Left renal cortex interstitium (tissue), 4 donors: ENCODE data around the gene VPS18. TPM values are rescaled to one million over a fixed set of nuclear protein-coding genes. Genes with fewer than 3 reads are reported as not detected.
A peak's percentile ranks its signal among the peaks of the same experiment; 100 is the strongest.

Source experiments
- DNase-seq, 4 donors: peaks; one replicate each; pipeline ENCODE4 v3.0.0-alpha.2; 2013; ENCODE audit warnings: low read depth in 4 of 4, low spot score in 2 of 4, missing footprints in 1 of 4
- polyA plus RNA-seq, 4 donors: library from polyadenylated mRNA; unstranded; fragments of 120-200 nt; gene quantifications; one replicate each; pipeline ENCODE4 v1.2.1, GENCODE V29; 2013; ENCODE audit not compliant: insufficient read length in 4 of 4

VPS18 gene
- polyA plus RNA-seq, 4 donors = 16.8 to 19.9 (median 18.7) TPM

DNA sequence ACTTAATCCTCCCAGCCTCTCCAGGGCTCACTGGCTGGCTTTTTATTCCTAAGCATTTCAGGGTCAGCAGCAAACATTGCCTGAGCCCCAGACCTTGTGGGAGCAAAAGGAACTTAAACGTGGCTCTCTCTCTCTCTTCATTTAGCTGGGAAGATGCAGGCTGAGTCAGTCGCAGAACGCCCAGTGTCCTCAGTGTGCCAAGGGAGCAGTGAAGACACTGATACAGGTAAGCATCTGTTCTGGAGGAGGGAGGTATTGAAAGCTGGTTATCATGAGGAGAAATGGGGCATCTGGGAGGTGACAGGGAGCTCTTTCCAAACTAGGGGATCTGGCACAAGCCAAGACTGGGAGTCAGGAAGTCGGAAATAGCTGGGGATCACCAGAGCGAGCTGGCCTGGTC lies 24.6 kb upstream of the VPS18 start:
- DNase-seq = no peak

DNA sequence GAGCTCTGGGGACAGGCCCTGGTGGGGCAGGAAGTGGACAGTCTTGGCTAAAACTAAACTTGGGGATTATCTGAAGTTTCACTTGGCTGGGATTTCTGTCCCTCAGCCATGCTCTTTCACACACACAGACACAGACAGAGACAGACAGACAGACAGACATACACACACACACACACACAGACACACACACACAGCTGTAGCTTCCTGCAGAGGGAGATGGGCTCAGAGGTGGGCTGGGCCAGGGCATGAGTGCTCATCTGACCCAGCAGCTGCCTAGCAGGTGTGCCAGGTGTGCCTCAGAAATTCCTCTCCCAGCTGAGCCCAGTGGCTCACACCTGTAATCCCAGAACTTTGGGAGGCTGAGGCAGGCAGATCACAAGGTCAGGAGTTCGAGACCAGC lies 23.5 kb upstream of the VPS18 start:
- no peak for DNase-seq

GRCh38 chr15:40871749-40872617 lies 22.3 kb upstream of the VPS18 start:
- DNase-seq = peak in 1 of 4 donors; percentile 43

- no peak for DNase-seq
These were observed 21.2 kb upstream of the VPS18 start for GRCh38 chr15:40872791-40873693.

- DNase-seq = peak in 1 of 4 donors; percentile 49
These were observed 20.3 kb upstream of the VPS18 start, which contains the start of gene RHOV for GRCh38 chr15:40873694-40874561. Gene RHOV, minus strand, starts transcription at chr15:40874234. Its CDS starts 95 bp downstream, at chr15:40874139.

- no peak for DNase-seq
These were observed 18.1 kb upstream of the VPS18 start for GRCh38 chr15:40875991-40876730.

- no peak for DNase-seq
These were observed 16.6 kb upstream of the VPS18 start for GRCh38 chr15:40877694-40878093.

- no peak for DNase-seq
These were observed 15.5 kb upstream of the VPS18 start for GRCh38 chr15:40878785-40879184.

DNA sequence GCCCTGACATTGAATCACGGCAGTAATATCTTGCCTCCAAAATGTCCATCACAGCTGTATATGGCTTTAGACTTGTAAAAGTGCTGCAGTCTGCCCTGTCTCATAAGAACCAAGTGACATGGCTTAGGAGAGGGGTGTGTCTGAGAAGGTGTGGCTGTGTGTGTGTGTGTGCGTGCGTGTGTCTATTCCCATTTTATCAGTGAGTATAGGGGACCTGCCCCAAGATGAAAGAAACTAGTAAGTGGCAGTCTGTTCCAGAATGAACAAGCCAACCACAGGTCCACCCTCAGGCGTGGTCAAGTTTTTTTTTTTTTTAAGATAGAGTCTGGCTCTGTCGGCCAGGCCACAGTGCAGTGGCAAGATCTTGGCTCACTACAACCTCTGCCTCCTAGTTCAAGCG lies 14.6 kb upstream of the VPS18 start:
- DNase-seq = no peak

GRCh38 chr15:40881351-40881750 lies 12.9 kb upstream of the VPS18 start:
- no peak for DNase-seq

- no peak for DNase-seq
These were observed 7.7 kb upstream of the VPS18 start for GRCh38 chr15:40886586-40886985.

DNA sequence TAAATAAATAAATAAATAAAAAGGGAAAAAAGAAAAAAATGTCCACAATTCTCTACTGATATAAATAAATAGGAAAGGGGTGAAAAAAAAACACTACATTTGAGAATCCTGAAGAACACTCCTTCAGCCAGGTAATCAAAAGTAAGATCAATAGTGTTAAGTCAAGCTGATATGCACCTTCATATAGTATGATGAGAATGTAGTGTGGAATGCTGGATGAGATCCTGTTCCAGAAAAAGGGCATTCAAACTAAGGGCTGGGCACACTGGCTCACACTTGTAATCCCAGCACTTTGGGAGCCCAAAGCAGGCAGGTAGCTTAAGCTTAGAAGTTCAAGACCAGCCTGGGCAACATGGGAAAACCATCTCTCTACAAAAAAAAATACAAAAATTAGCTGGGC lies 5.1 kb upstream of the VPS18 start:
- DNase-seq = no peak

- DNase-seq = no peak
These were observed 3.1 kb upstream of the VPS18 start for GRCh38 chr15:40891138-40891537.

DNA sequence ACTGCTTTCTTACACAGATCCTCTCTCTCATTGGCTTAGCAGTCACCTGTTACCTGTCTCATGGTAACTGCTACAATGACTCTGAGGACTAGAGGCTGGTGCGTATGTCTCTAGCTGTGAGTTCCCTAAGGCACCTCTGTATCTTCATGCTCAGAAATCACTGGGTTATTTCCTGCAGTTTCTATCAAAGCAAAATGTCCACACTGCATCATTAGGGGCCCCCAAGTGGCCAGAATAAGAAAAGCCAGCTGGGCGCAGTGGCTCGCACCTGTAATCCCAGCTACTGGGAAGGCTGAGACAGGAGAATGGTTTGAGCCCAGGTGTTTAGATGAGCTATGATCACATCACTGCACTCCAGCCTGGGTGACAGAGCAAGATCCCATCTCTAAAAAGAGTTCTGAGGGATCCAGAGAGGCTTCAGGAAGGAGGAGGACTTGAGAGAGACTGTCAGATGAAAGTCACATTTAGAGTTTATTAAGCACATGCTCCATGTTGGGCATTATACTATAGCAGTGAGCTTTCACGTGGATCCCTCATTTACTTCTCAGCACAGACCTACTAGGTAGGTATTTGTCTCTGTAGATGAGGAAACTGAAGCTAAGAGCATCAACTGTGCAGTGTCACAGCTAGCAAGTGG lies 2.3 kb upstream of the VPS18 start:
- DNase-seq = no peak

DNA sequence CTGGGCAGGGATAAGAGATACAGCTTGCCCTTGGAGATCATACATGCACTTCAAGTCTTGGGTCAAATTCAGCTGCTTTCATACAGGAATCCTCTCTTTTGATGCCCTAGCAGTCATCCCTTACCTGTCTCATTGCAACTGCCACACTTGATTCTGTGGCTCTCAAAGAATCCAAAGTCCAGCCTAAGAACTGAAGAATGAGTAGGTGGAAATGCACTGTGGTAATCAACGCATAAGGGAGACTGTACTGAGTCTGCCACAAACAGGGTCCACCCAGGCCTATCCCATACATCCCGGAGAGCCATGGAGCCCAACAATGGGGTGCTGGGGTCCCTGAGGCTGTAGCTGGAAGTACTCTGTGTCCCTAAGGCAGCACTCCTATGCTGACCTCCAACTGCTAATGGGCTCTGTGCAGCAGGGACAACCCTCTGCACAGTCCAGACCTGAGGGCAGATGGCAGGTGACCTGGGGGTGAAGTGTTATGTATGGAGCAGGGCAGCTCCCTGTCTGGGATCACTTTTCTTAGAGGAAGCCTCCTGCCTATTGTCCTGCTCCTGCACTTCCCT lies 1.7 kb upstream of the VPS18 start:
- DNase-seq = no peak

- no peak for DNase-seq
These were observed 1.1 kb upstream of the VPS18 start for GRCh38 chr15:40893019-40893670.

- DNase-seq = no peak
These were observed 615 bp downstream of the VPS18 start for GRCh38 chr15:40894681-40895448.
